Stomach (tissue), 4 donors: Measurements from ENCODE around the gene C12orf54.

Experiments
- CTCF ChIP-seq, 7 experiments: fragments of 450-650 bp in 4 of 7; fragments of 200-600 bp in 3 of 7; sonication (generic) in 3 of 7; IDR thresholded peaks; one replicate each; pipeline ENCODE4 v1.5.1; 2016 to 2019; ENCODE audit warnings: antibody characterized with exemption in 7 of 7, control low read depth in 2 of 7, mild to moderate bottlenecking in 1 of 7
- EP300 ChIP-seq: sonication (generic); formaldehyde crosslinking; IDR thresholded peaks from one replicate; pipeline ENCODE4 v1.6.1; 2017; ENCODE audit warnings: antibody characterized with exemption
- POLR2A ChIP-seq, 4 donors: fragments of 450-650 bp; IDR thresholded peaks; one replicate each; pipeline ENCODE4 v1.6.1; 2016; ENCODE audit warnings: antibody characterized with exemption in 4 of 4, control low read depth in 2 of 4, mild to moderate bottlenecking in 1 of 4, moderate library complexity in 1 of 4

GRCh38 chr12:48459259-48459658, 23.0 kb upstream of the C12orf54 start:
- TF ChIP-seq CTCF (IDR thresholded peaks at IDR 0.05) = no peak
- no peak for TF ChIP-seq POLR2A (IDR thresholded peaks at IDR 0.05)
- TF ChIP-seq EP300 = no peak
